Parathyroid adenoma (tissue), 2 donors: ENCODE data around the gene TIMM44.

ENCODE experiments used
- H2AFZ ChIP-seq: fragments of 300-600 bp; sonication (generic); one replicate; pipeline ENCODE4 v1.7.0; 2017; ENCODE audit warnings: antibody characterized with exemption, mild to moderate bottlenecking
- H3K27ac ChIP-seq: fragments of 300-600 bp; sonication (generic); one replicate; pipeline ENCODE4 v1.7.0; 2017
- H3K27me3 ChIP-seq: fragments of 300-600 bp; sonication (generic); one replicate; pipeline ENCODE4 v1.7.0; 2017; ENCODE audit warnings: low read length; ENCODE audit not compliant: control insufficient read depth, insufficient read depth
- H3K36me3 ChIP-seq: fragments of 300-600 bp; sonication (generic); one replicate; pipeline ENCODE4 v1.7.0; 2017; ENCODE audit warnings: low read length; ENCODE audit not compliant: control insufficient read depth, insufficient read depth
- H3K4me1 ChIP-seq: fragments of 300-600 bp; sonication (generic); one replicate; pipeline ENCODE4 v1.7.0; 2017; ENCODE audit warnings: control low read depth
- H3K4me2 ChIP-seq: fragments of 300-600 bp; sonication (generic); one replicate; pipeline ENCODE4 v1.7.0; 2017; ENCODE audit warnings: low read length
- H3K4me3 ChIP-seq: fragments of 300-600 bp; sonication (generic); one replicate; pipeline ENCODE4 v1.7.0; 2017; ENCODE audit warnings: low read depth, low read length
- H3K79me2 ChIP-seq: fragments of 300-600 bp; sonication (generic); one replicate; pipeline ENCODE4 v1.7.0; 2017; ENCODE audit warnings: control low read depth
- H3K9ac ChIP-seq: fragments of 300-600 bp; sonication (generic); one replicate; pipeline ENCODE4 v1.7.0; 2017; ENCODE audit warnings: mild to moderate bottlenecking
- H3K9me3 ChIP-seq: fragments of 300-600 bp; sonication (generic); one replicate; pipeline ENCODE4 v1.7.0; 2017; ENCODE audit warnings: low read length; ENCODE audit not compliant: control insufficient read depth
- TF ChIP-seq, protein P1 (sequence below): fragments of 300-600 bp; sonication (generic); IDR thresholded peaks from one replicate; pipeline ENCODE4 v1.7.0; 2017; ENCODE audit warnings: antibody characterized with exemption, mild to moderate bottlenecking
- donor health status: primary hyperparathyroidism.

TIMM44 gene

DNA sequence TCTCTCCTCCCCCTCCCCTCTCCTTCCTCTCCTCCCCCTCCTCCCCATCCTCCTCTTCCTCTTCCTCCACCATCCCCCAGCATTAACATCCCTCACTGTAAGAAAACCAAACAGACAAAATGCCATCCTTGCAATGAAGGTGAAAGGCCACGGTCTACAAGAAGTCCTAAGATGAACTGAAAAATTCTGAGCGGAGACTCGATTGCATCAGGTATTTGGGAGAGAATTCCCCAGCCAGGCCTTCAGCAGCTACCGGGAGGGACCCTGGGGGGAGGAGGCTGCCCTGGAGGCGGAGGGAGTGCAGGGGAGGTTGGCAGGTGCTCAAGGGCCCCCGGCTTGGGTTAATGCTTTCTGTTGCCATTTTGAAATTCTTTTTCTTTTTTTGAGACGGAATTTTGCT, 10.1 kb upstream of the TIMM44 start:
- Histone ChIP-seq H3K9me3 (no peaks in the 10 kb centered on the region), H3K36me3 (no peaks in the 10 kb centered on the region), H3K4me3 (no peak overlapping the region), H3K79me2 (no peaks in the 10 kb centered on the region), H3K9ac (no peak overlapping the region), H3K4me1 (no peaks in the 10 kb centered on the region), H3K27ac (no peak overlapping the region), H3K4me2 (no peak overlapping the region), H3K27me3 (no peaks in the 10 kb centered on the region), H2AFZ (no peak overlapping the region)
- TF ChIP-seq, protein P1, sequence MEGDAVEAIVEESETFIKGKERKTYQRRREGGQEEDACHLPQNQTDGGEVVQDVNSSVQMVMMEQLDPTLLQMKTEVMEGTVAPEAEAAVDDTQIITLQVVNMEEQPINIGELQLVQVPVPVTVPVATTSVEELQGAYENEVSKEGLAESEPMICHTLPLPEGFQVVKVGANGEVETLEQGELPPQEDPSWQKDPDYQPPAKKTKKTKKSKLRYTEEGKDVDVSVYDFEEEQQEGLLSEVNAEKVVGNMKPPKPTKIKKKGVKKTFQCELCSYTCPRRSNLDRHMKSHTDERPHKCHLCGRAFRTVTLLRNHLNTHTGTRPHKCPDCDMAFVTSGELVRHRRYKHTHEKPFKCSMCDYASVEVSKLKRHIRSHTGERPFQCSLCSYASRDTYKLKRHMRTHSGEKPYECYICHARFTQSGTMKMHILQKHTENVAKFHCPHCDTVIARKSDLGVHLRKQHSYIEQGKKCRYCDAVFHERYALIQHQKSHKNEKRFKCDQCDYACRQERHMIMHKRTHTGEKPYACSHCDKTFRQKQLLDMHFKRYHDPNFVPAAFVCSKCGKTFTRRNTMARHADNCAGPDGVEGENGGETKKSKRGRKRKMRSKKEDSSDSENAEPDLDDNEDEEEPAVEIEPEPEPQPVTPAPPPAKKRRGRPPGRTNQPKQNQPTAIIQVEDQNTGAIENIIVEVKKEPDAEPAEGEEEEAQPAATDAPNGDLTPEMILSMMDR: no peak

DNA sequence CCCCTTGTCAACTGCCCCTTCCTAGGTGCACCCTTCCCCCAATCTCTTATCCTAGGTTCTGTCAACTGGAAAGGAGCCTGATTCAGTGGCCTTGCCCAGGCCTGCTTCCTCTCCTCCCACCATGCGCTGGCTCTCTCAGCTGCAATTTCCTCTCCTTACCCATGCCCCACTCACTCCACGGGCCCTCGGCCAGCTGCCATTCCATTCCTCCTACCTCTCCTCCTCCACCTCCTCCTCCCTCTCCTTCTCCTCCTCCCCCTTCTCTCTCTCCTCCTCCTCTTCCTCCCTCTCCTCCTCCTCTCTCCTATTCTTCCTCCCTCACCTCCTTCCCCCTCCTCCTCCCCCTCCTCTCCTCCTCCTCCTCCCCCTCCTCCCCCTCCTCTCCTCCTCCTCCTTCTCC, 9.6 kb upstream of the TIMM44 start:
- Histone ChIP-seq H3K9me3 (no peaks in the 10 kb centered on the region), H3K36me3 (no peaks in the 10 kb centered on the region), H2AFZ (no peak overlapping the region), H3K4me1 (no peaks in the 10 kb centered on the region), H3K4me3 (no peak overlapping the region), H3K4me2 (no peak overlapping the region), H3K27me3 (no peaks in the 10 kb centered on the region), H3K9ac (no peak overlapping the region), H3K27ac (no peak overlapping the region), H3K79me2 (no peaks in the 10 kb centered on the region)
- TF ChIP-seq, protein P1: no peak

DNA sequence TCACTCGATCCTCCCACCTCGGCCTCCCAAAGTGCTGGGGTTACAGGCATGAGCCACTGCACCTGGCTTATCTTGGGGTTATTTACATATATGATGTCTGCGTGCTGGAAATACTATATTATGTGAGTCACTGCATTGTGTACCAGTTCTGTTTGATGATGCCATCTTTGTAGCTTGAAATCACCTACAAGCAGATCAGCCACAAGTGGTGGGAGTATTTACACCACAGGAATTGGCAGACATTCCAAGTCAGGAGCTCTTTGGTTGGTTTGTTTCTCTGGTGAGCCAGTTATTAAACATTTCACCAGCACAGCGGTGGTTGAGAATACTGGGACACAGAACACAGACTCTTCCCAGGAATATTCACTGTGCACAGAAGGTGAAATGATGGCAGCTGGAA, 4.5 kb upstream of the TIMM44 start:
- no peaks in the 10 kb centered on the region for H3K27me3 ChIP-seq
- H3K9me3 ChIP-seq: no peaks in the 10 kb centered on the region
- TF ChIP-seq, protein P1: no peak
- H3K27ac ChIP-seq: no peak overlapping the region
- H3K4me1 ChIP-seq: no peaks in the 10 kb centered on the region
- H3K4me3 ChIP-seq: no peak overlapping the region
- H3K36me3 ChIP-seq: no peaks in the 10 kb centered on the region
- peaks cover 4% of the 10 kb centered on the region for H3K79me2 ChIP-seq
- H3K9ac ChIP-seq: no peak overlapping the region
- H3K4me2 ChIP-seq: no peak overlapping the region
- no peak overlapping the region for H2AFZ ChIP-seq

DNA sequence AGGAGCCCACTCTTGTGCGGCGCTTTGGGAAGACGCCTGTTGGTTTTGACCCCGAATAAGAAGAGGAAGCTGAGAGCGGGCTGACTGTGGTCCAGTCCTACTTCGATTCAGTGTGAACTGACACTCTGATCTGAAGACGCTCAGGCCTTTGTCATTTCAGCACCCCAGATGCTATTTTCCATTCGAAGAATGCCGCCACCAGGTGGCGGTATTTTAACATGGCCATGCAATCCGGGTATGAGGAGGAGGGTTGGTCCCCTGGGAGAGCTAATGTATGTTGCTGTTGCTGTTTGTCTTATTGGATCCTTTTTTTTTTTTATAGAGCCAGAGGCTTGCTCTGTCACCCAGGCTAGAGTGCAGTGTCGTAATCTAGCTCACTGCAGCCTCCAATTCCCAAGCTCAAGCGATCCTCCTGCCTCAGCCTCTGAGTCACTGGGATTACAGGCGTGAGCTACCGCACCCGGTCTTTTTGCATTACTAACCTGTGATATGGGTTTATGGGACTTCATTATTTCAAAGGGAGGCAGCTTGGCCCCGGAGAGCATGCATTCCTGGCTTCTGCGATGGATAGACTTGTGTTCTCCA, 803 bp upstream of the TIMM44 start:
- Histone ChIP-seq H3K9ac (no peak overlapping the region), H3K4me3 (peak overlapping the region; percentile 99), H3K4me1 (no peaks in the 10 kb centered on the region), H3K79me2 (peaks cover 23% of the 10 kb centered on the region), H3K36me3 (no peaks in the 10 kb centered on the region), H3K9me3 (no peaks in the 10 kb centered on the region), H2AFZ (peak overlapping the region; percentile 89), H3K27me3 (no peaks in the 10 kb centered on the region), H3K4me2 (peak overlapping the region; percentile 100), H3K27ac (peak overlapping the region; percentile 68)
- TF ChIP-seq, protein P1: peak; percentile 90

DNA sequence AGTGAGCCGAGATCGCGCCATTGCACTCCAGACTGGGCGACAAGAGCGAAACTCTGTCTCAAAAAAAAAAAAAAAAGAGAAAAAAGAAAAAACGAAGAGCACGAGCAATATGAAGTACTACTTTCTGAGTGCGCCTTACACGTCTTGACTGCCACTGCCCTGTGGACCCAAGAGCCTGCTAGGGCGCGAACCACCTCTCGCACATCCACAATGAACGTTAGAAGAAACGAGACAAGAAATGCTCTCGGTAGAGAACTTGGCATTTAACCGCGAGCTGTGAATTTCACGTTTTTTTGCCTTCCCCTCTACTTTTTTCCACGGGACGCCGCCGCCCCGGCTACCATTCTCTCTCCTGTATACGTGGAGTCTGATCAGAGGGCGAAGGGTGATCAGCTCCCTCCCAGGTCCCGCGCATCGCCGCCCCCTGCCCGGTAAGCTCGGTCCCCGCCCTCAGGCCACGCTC, 454 bp downstream of the TIMM44 start:
- TF ChIP-seq, protein P1: no peak
- H3K36me3 ChIP-seq: no peaks in the 10 kb centered on the region
- peak overlapping the region; percentile 99 for H3K4me3 ChIP-seq
- no peaks in the 10 kb centered on the region for H3K27me3 ChIP-seq
- H3K4me1 ChIP-seq: no peaks in the 10 kb centered on the region
- peaks cover 23% of the 10 kb centered on the region for H3K79me2 ChIP-seq
- H3K9me3 ChIP-seq: no peaks in the 10 kb centered on the region
- H3K4me2 ChIP-seq: peak overlapping the region; percentile 100
- H3K27ac ChIP-seq: peak overlapping the region; percentile 90
- H2AFZ ChIP-seq: peak overlapping the region; percentile 99
- H3K9ac ChIP-seq: peak overlapping the region; percentile 96
